Endothelial cell of umbilical vein (primary cell): ENCODE data around the gene ARID3B. TPM values are rescaled to one million over a fixed set of nuclear protein-coding genes. Genes with fewer than 3 reads are reported as not detected.

ENCODE experiments used
- BruUV-seq: library from RNA; stranded (reverse); fragments of 400-500 nt; replicated peaks from 2 replicates; lab custom pipeline; 2021; lab: Mats Ljungman, UMichigan
- CTCF ChIA-PET: fragments of 300-600, 350-600 bp; sonication (Branson Sonifier 250); formaldehyde crosslinking; loops from one replicate; lab custom pipeline; 2021; ENCODE audit warnings: antibody characterized with exemption, inconsistent platforms; lab: Charles Lee
- POLR2A ChIA-PET: fragments of 300-600, 350-600 bp; sonication (Branson Sonifier 250); formaldehyde crosslinking; loops from one replicate; lab custom pipeline; 2021; ENCODE audit warnings: antibody characterized with exemption, inconsistent platforms; lab: Charles Lee
- DNase-seq: peaks from one replicate; pipeline ENCODE4 v3.0.0-alpha.2; 2011; ENCODE audit warnings: low read depth, low spot score
- FAIRE-seq: peaks from 2 replicates; lab custom pipeline; 2011; peaks lifted over from hg19 to GRCh38; lab: Jason Lieb, UNC
- H2AFZ ChIP-seq: 2 replicates; pipeline ENCODE4 v1.6.0; 2012; ENCODE audit warnings: low read depth, low read length, control low read depth, inconsistent platforms
- H3K27ac ChIP-seq: 2 replicates; pipeline ENCODE4 v1.5.1; 2011; ENCODE audit warnings: low read depth, mild to moderate bottlenecking, control low read depth, low read length, moderate library complexity; ENCODE audit not compliant: insufficient read depth
- H3K27me3 ChIP-seq, 2 experiments: 2 replicates each; pipeline versions ENCODE4 v1.6.0 to v1.6.1; 2011; ENCODE audit warnings: low read length in 2 of 2, mixed read lengths in 1 of 2; ENCODE audit not compliant: control insufficient read depth in 2 of 2, insufficient read depth in 2 of 2
- H3K36me3 ChIP-seq, 2 experiments: 2 replicates in 1 of 2; 3 replicates in 1 of 2; pipeline ENCODE4 v1.5.1; 2011; ENCODE audit warnings: low read length in 2 of 2, mild to moderate bottlenecking in 1 of 2, moderate library complexity in 1 of 2; ENCODE audit not compliant: control insufficient read depth in 2 of 2, insufficient read depth in 2 of 2; ENCODE audit errors: extremely low read depth in 1 of 2
- H3K4me1 ChIP-seq: 3 replicates; pipeline ENCODE4 v1.5.1; 2011; ENCODE audit warnings: mild to moderate bottlenecking, low read length; ENCODE audit not compliant: control insufficient read depth, insufficient read depth; ENCODE audit errors: extremely low read depth
- H3K4me2 ChIP-seq: 2 replicates; pipeline ENCODE4 v1.6.1; 2011; ENCODE audit warnings: low read length, control low read depth, mixed read lengths; ENCODE audit not compliant: insufficient read depth
- H3K4me3 ChIP-seq, 3 experiments: fragments of 200-600 bp in 1 of 3; sonication (generic), shearing (Covaris generic) in 1 of 3; replicated peaks in 1 of 3; 2 replicates each; pipeline ENCODE4 v1.5.1; 2011 to 2016; ENCODE audit warnings: control low read depth in 3 of 3, low read length in 3 of 3, mild to moderate bottlenecking in 2 of 3, inconsistent platforms in 1 of 3, low read depth in 1 of 3, moderate library complexity in 1 of 3; ENCODE audit not compliant: insufficient read depth in 1 of 3
- H3K79me2 ChIP-seq: 2 replicates; pipeline ENCODE4 v1.6.0; 2012; ENCODE audit warnings: low read length, inconsistent platforms; ENCODE audit not compliant: control insufficient read depth, insufficient read depth
- H3K9ac ChIP-seq: replicated peaks from 2 replicates; pipeline ENCODE3; 2011; ENCODE audit warnings: low read length, control low read depth; ENCODE audit not compliant: insufficient read depth; ENCODE audit errors: extremely low read depth
- H3K9me1 ChIP-seq: replicated peaks from 3 replicates; pipeline ENCODE4 v1.6.0; 2011; ENCODE audit warnings: mild to moderate bottlenecking, low read length; ENCODE audit not compliant: control insufficient read depth, insufficient read depth; ENCODE audit errors: extremely low read depth
- H3K9me3 ChIP-seq: replicated peaks from 2 replicates; pipeline ENCODE4 v1.5.1; 2012; ENCODE audit warnings: low read length, inconsistent platforms; ENCODE audit not compliant: control insufficient read depth, insufficient read depth
- H4K20me1 ChIP-seq: replicated peaks from 2 replicates; pipeline ENCODE3; 2011; ENCODE audit warnings: mild to moderate bottlenecking, low read length; ENCODE audit not compliant: control insufficient read depth, insufficient read depth; ENCODE audit errors: extremely low read depth
- CTCF ChIP-seq, 2 donors: IDR thresholded peaks; 1 replicate in 1 of 2; 2 replicates in 1 of 2; pipeline ENCODE4 v1.5.1; 2011; ENCODE audit warnings: low read length in 2 of 2, mild to moderate bottlenecking in 2 of 2, moderate library complexity in 2 of 2, control low read depth in 1 of 2, inconsistent platforms in 1 of 2, low read depth in 1 of 2; ENCODE audit not compliant: insufficient read depth in 1 of 2; ENCODE audit errors: extremely low read depth in 1 of 2
- EZH2 ChIP-seq: IDR thresholded peaks from 2 replicates; pipeline ENCODE4 v1.6.1; 2012; ENCODE audit warnings: borderline replicate concordance, low read depth, mild to moderate bottlenecking, moderate library complexity, low read length, inconsistent platforms; ENCODE audit not compliant: severe bottlenecking
- GATA2 ChIP-seq: IDR thresholded peaks from 2 replicates; pipeline ENCODE4 v1.7.0; 2011; ENCODE audit warnings: low read depth, mild to moderate bottlenecking, moderate library complexity, mixed read lengths, low read length; ENCODE audit not compliant: insufficient read length, insufficient read depth
- JUN ChIP-seq: IDR thresholded peaks from 2 replicates; pipeline ENCODE4 v1.6.1; 2011; ENCODE audit warnings: borderline replicate concordance, low read depth; ENCODE audit not compliant: insufficient read length, insufficient read depth
- POLR2A ChIP-seq: IDR thresholded peaks from 2 replicates; pipeline ENCODE4 v1.6.1; 2012; ENCODE audit warnings: low read depth, mild to moderate bottlenecking, control low read depth, low read length
- POLR2AphosphoS5 ChIP-seq: IDR thresholded peaks from 2 replicates; pipeline ENCODE4 v1.6.1; 2012; ENCODE audit warnings: low read depth, mild to moderate bottlenecking, control low read depth, low read length, moderate library complexity; ENCODE audit not compliant: insufficient read depth
- dilution Hi-C: fragments of 300-500 bp; cut with MboI; formaldehyde crosslinking; loops from one replicate; pipeline ENCODE4 v1.15.0; 2019; ENCODE audit warnings: low sequenced_read_pairs; ENCODE audit not compliant: extremely low pct_ligation_motif_present
- intact Hi-C: fragments of 100-400 bp; cut with micrococcal nuclease; formaldehyde crosslinking; loops from one replicate; pipeline ENCODE4 v1.10.0; 2022
- polyA plus RNA-seq, 4 experiments: library from polyadenylated mRNA; depleted of rRNA in 3 of 4; stranded (reverse) in 3 of 4; unstranded in 1 of 4; fragments of >200 nt; gene quantifications; 2 replicates each; pipeline versions ENCODE4 v1.2.1 to v1.2.3, GENCODE V29; 2011 to 2012; ENCODE audit warnings: missing spikeins in 1 of 4
- total RNA-seq: library from RNA; stranded (reverse); gene quantifications from 2 replicates; pipeline ENCODE4 v1.2.3, GENCODE V29; 2021

ARID3B gene
- total and polyA plus RNA-seq, 2 donors (not counting 3 experiments of a cell fraction or from before 2014, with no cell fraction given) = 6.2 to 10.0 TPM

GRCh38 chr15:74630284-74631086 is 89.5 kb downstream of the ARID3B start:
- Histone ChIP-seq H3K4me3 (no peak overlapping the region), H3K9ac (no peak overlapping the region), H3K27ac (no peak overlapping the region), H4K20me1 (no peaks in the 10 kb centered on the region), H3K79me2 (no peaks in the 10 kb centered on the region), H2AFZ (no peak overlapping the region), H3K4me1 (no peaks in the 10 kb centered on the region), H3K9me1 (no peaks in the 10 kb centered on the region), H3K36me3 (peaks cover 4 to 61% of the 10 kb centered on the region in 2 experiments), H3K9me3 (no peaks in the 10 kb centered on the region), H3K27me3 (no peaks in the 10 kb centered on the region), H3K4me2 (no peak overlapping the region)
- ChIA-PET CTCF (interaction anchor here (0.7 to 18.1 kb wide), 20 partner anchors 10 to 320 kb away, joined by 3 to 696 read pairs (median 8); partner anchors contain the start of genes CSK and UBL7), POLR2A (no interaction called here)
- DNase-seq (no peak), FAIRE-seq (no peak)
- dilution Hi-C loops = loop anchor here (25.0 kb wide), 1 partner anchor 132 kb away; no protein-coding TSS in a partner anchor
- BruUV-seq = no TSS peak
- intact Hi-C loops = no loop called here
- TF ChIP-seq CTCF (IDR thresholded peaks at IDR 0.05; ENCODE audit: extremely low read depth in 1 of 2, insufficient read depth in 1 of 2, low read depth in 1 of 2, low read length in 2 of 2) (no peak), JUN (no peak), EZH2 (no peak), POLR2A (peak; percentile 19), GATA2 (no peak), POLR2AphosphoS5 (peak; percentile 11)
